K562 (cell line): ENCODE measurements around the gene C22orf39. TPM values are rescaled to one million over a fixed set of nuclear protein-coding genes. Genes with fewer than 3 reads are reported as not detected.

Experiments
- CAMTA2 ChIP-seq: fragments of 250-450 bp; sonication (Bioruptor Pico); conservative IDR thresholded peaks from 2 replicates; pipeline ENCODE4 v1.5.1; 2022
- CHD7 ChIP-seq: fragments of 200-600 bp; sonication (generic); IDR thresholded peaks from one replicate; pipeline ENCODE4 v1.6.1; 2012; ENCODE audit warnings: mild to moderate bottlenecking, low read depth, low read length, inconsistent platforms
- HDAC3 ChIP-seq: fragments of 450-650 bp; IDR thresholded peaks from 2 replicates; pipeline ENCODE4 v1.6.1; 2018; ENCODE audit warnings: borderline replicate concordance, mild to moderate bottlenecking, moderate library complexity; ENCODE audit not compliant: partially characterized antibody
- HNRNPH1 ChIP-seq: fragments of 200-400 bp; formaldehyde crosslinking; optimal IDR thresholded peaks from 2 replicates; pipeline ENCODE3; 2017; ENCODE audit warnings: low read depth, mild to moderate bottlenecking, low read length, moderate library complexity
- HOXB6 ChIP-seq: fragments of 250-450 bp; sonication (Bioruptor Pico); IDR thresholded peaks from 2 replicates; pipeline ENCODE4 v1.5.1; 2022; ENCODE audit warnings: mild to moderate bottlenecking, borderline replicate concordance
- MCM3 ChIP-seq: fragments of 450-650 bp; IDR thresholded peaks from 2 replicates; pipeline ENCODE4 v1.6.1; 2016
- NFRKB ChIP-seq: fragments of 450-650 bp; IDR thresholded peaks from 2 replicates; pipeline ENCODE4 v1.6.1; 2016; ENCODE audit warnings: low read depth
- RBFOX2 ChIP-seq: fragments of 200-400 bp; formaldehyde crosslinking; IDR thresholded peaks from 2 replicates; pipeline ENCODE4 v1.6.1; 2017; ENCODE audit warnings: low read depth, mild to moderate bottlenecking, low read length, moderate library complexity
- SETDB1 ChIP-seq: IDR thresholded peaks from one replicate; pipeline ENCODE4 v1.6.1; 2012; ENCODE audit warnings: low read length, control low read depth, inconsistent platforms
- ZBTB12 ChIP-seq: fragments of 250-450 bp; sonication (Bioruptor Pico); IDR thresholded peaks from 2 replicates; pipeline ENCODE4 v1.4.0; 2020
- ZNF217 ChIP-seq: sonication (generic); formaldehyde crosslinking; IDR thresholded peaks from 2 replicates; pipeline ENCODE4 v1.8.0; 2022; ENCODE audit warnings: mild to moderate bottlenecking, missing genetic modification reagents
- polyA plus RNA-seq, 8 experiments: library from polyadenylated mRNA; depleted of rRNA in 4 of 8; stranded (reverse) in 5 of 8; unstranded in 3 of 8; fragments of >200 nt; fragmentation: Nextera tagmentation in 2 of 8; fragmentation: Illumina TruSeq in 1 of 8; extraction: Ambion mirVana in 2 of 8; extraction: Trizol in 1 of 8; gene quantifications; 2 replicates each; pipeline versions ENCODE4 v1.2.1 to v1.2.3, GENCODE V29; 2011 to 2014; ENCODE audit warnings: inconsistent platforms in 1 of 8, missing spikeins in 1 of 8
- total RNA-seq, 7 experiments: library from RNA; depleted of rRNA in 6 of 7; stranded (reverse); fragments of >200 nt in 6 of 7; fragmentation: Illumina TruSeq in 2 of 7; extraction: Trizol in 2 of 7; gene quantifications; 2 replicates each; pipeline versions ENCODE4 v1.2.1 to v1.2.3, GENCODE V29; 2011 to 2021; ENCODE audit warnings: low replicate concordance in 1 of 7
- TF ChIP-seq, protein P1 (sequence below): IDR thresholded peaks from 3 replicates; pipeline ENCODE4 v1.6.1; 2011; ENCODE audit warnings: borderline replicate concordance, mild to moderate bottlenecking; ENCODE audit not compliant: insufficient read length, insufficient read depth

The C22orf39 gene
- total and polyA plus RNA-seq, 9 of the 15 experiments (the other 6 are each of a cell fraction or from before 2014, with no cell fraction given): 20.4 to 139 (median 66.8) TPM

- TF ChIP-seq NFRKB (no peak), HNRNPH1 (no peak), SETDB1 (peak; percentile 10), RBFOX2 (no peak), CAMTA2 (CRISPR knock-in tag) (peak; percentile 92; the same call in 1 of the 2 replicates), CHD7 (peak; percentile 5), HOXB6 (no peak), ZNF217 (no peak), MCM3 (no peak), ZBTB12 (no peak), HDAC3 (no peak)
- TF ChIP-seq, protein P1, sequence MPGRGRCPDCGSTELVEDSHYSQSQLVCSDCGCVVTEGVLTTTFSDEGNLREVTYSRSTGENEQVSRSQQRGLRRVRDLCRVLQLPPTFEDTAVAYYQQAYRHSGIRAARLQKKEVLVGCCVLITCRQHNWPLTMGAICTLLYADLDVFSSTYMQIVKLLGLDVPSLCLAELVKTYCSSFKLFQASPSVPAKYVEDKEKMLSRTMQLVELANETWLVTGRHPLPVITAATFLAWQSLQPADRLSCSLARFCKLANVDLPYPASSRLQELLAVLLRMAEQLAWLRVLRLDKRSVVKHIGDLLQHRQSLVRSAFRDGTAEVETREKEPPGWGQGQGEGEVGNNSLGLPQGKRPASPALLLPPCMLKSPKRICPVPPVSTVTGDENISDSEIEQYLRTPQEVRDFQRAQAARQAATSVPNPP: no peak
Observed at GRCh38 chr22:19478045-19478900, 30.8 kb upstream of the C22orf39 start (continued).
